HL-60 (cell line): ENCODE measurements around the gene BAHCC1.

Source experiments
- DNase-seq, 2 experiments: peaks; one replicate each; pipeline ENCODE4 v3.0.0-alpha.2; 2010 to 2020; ENCODE audit warnings: low read depth in 1 of 2, low spot score in 1 of 2
- H3K27ac ChIP-seq: fragments of 250-450 bp; sonication (Bioruptor Pico); replicated peaks from 2 replicates; pipeline ENCODE4 v1.5.1; 2020; ENCODE audit warnings: mild to moderate bottlenecking, moderate library complexity
- H3K27me3 ChIP-seq: fragments of 250-450 bp; sonication (Bioruptor Pico); 2 replicates; pipeline ENCODE4 v1.5.1; 2021; ENCODE audit warnings: mild to moderate bottlenecking, moderate library complexity; ENCODE audit not compliant: insufficient read depth, poor library complexity, severe bottlenecking
- H3K4me3 ChIP-seq: replicated peaks from 2 replicates; pipeline ENCODE4 v1.5.1; 2011; ENCODE audit warnings: mild to moderate bottlenecking, control low read depth, low read length; ENCODE audit not compliant: insufficient read depth
- CTCF ChIP-seq: IDR thresholded peaks from one replicate; pipeline ENCODE4 v1.5.1; 2011; ENCODE audit warnings: low read length, control low read depth, inconsistent platforms; ENCODE audit not compliant: insufficient read depth
- GABPA ChIP-seq: IDR thresholded peaks from 2 replicates; pipeline ENCODE4 v1.6.1; 2012; ENCODE audit warnings: low read depth
- POLR2AphosphoS5 ChIP-seq: IDR thresholded peaks from 2 replicates; pipeline ENCODE4 v1.6.1; 2012; ENCODE audit warnings: low read depth
- REST ChIP-seq: IDR thresholded peaks from 2 replicates; pipeline ENCODE4 v1.6.1; 2012; ENCODE audit warnings: low read depth; ENCODE audit not compliant: insufficient replicate concordance
- SPI1 ChIP-seq: IDR thresholded peaks from 2 replicates; pipeline ENCODE4 v1.6.1; 2012; ENCODE audit warnings: low read depth, mild to moderate bottlenecking, borderline replicate concordance

The BAHCC1 gene

GRCh38 chr17:81412490-81413093 is 17.3 kb downstream of the BAHCC1 start:
- DNase-seq, result no peak
- TF ChIP-seq SPI1 (no peak), GABPA (no peak), CTCF (no peak), REST (no peak), POLR2AphosphoS5 (no peak)
- no peaks in the 10 kb centered on the region for H3K27me3 ChIP-seq

GRCh38 chr17:81413497-81414135 is 18.4 kb downstream of the BAHCC1 start:
- no peak overlapping the region for H3K27ac ChIP-seq
- H3K27me3 ChIP-seq, result no peaks in the 10 kb centered on the region
- no peak for DNase-seq
- no peak overlapping the region for H3K4me3 ChIP-seq
- TF ChIP-seq POLR2AphosphoS5 (no peak), REST (no peak), SPI1 (no peak), CTCF (no peak), GABPA (no peak)

More at GRCh38 chr17:81412490-81413093, 17.3 kb downstream of the BAHCC1 start:
- H3K4me3 ChIP-seq, result no peak overlapping the region
- H3K27ac ChIP-seq, result no peak overlapping the region

GRCh38 chr17:81414756-81415516 is 19.7 kb downstream of the BAHCC1 start:
- H3K27me3 ChIP-seq, result no peaks in the 10 kb centered on the region
- DNase-seq, result no peak
- no peak overlapping the region for H3K4me3 ChIP-seq
- no peak for TF ChIP-seq REST
- no peak for TF ChIP-seq SPI1
- no peak for TF ChIP-seq GABPA
- no peak for TF ChIP-seq CTCF
- no peak for TF ChIP-seq POLR2AphosphoS5
- no peak overlapping the region for H3K27ac ChIP-seq
